ENCODE measurements around the gene ANKZF1. TPM values are rescaled to one million over a fixed set of nuclear protein-coding genes. Genes with fewer than 3 reads are reported as not detected.

ANKZF1 gene
- total and polyA plus RNA-seq, 2 of the 8 experiments (the other 6 are each of a cell fraction or from before 2014, with no cell fraction given): 32.5 to 50.1 TPM

- Histone ChIP-seq H2BK12ac (ENCODE audit: low read depth, low read length) (peak overlapping the region; percentile 56; the same call in 1 of the 2 replicates), H2AFZ (ENCODE audit: low read length) (peak overlapping the region; percentile 81), H4K5ac (ENCODE audit: insufficient read length, low read depth, low read length) (no peak overlapping the region), H3K4me3 (ENCODE audit: extremely low read depth in 1 of 4, insufficient read depth in 2 of 4, low read depth in 3 of 4, low read length in 4 of 4) (peak overlapping the region in 3 of 4 experiments; percentile 3 to 75 (median 18); a peak in 3 of 8 replicates), H2BK15ac (ENCODE audit: low read length) (peak overlapping the region; percentile 31), H3K23me2 (ENCODE audit: low read depth, low read length) (peaks cover 8% of the 10 kb centered on the region; the same call in 1 of the 2 replicates), H3K27me3 (replicated peaks in 1 of 4; ENCODE audit: control insufficient read depth in 3 of 4, extremely low read depth in 1 of 4, insufficient read depth in 3 of 4, low read length in 3 of 4) (no peaks in the 10 kb centered on the region; a peak in 1 of 7 replicates), H3K56ac (replicated peaks; ENCODE audit: insufficient read length, low read depth, low read length) (no peak overlapping the region), H2AK5ac (ENCODE audit: low read depth, low read length) (no peak overlapping the region; the same call in 1 of the 2 replicates), H3K36me3 (ENCODE audit: control insufficient read depth in 2 of 4, insufficient read depth in 4 of 4, low read length in 3 of 4) (peaks cover 0 to 4% (median under 1%) of the 10 kb centered on the region in 4 experiments; a peak in 2 of 8 replicates), H3K4ac (replicated peaks; ENCODE audit: insufficient read length, low read depth, low read length) (no peak overlapping the region), H3K79me2 (ENCODE audit: control insufficient read depth in 1 of 2, insufficient read depth in 2 of 2, low read length in 2 of 2) (no peaks in the 10 kb centered on the region), H4K91ac (replicated peaks; ENCODE audit: insufficient read length, low read length) (no peak overlapping the region), H4K8ac (ENCODE audit: extremely low read depth, insufficient read depth, low read length) (no peak overlapping the region), H4K20me1 (replicated peaks in 1 of 2; ENCODE audit: control insufficient read depth in 1 of 2, insufficient read depth in 2 of 2, low read length in 2 of 2) (no peaks in the 10 kb centered on the region), H2BK120ac (replicated peaks; ENCODE audit: low read depth, low read length) (no peak overlapping the region), H3K14ac (ENCODE audit: insufficient read length) (no peak overlapping the region), H3K23ac (ENCODE audit: insufficient read length) (no peak overlapping the region), H3K79me1 (ENCODE audit: low read depth, low read length) (no peaks in the 10 kb centered on the region; the same call in 1 of the 2 replicates), H3K4me1 (replicated peaks in 1 of 4; ENCODE audit: control insufficient read depth in 3 of 4, insufficient read depth in 4 of 4, low read length in 3 of 4) (peaks cover 9 to 23% (median 14%) of the 10 kb centered on the region in 4 experiments), H3K9ac (replicated peaks in 1 of 4; ENCODE audit: extremely low read depth in 1 of 4, low read depth in 3 of 4, low read length in 3 of 4) (0 out of 7 replicates have a peak overlapping the region, but pooled peaks of 1 of the 4 experiments have one; percentile 6), H2BK20ac (ENCODE audit: low read length) (no peak overlapping the region; the same call in 1 of the 2 replicates), H2BK5ac (ENCODE audit: low read depth, low read length) (no peak overlapping the region; the same call in 1 of the 2 replicates), H3K4me2 (ENCODE audit: insufficient read depth in 1 of 2, low read depth in 2 of 2, low read length in 2 of 2) (peak overlapping the region; percentile 72 to 73), H3K27ac (ENCODE audit: low read depth, low read length) (peak overlapping the region; percentile 10; the same call in 1 of the 2 replicates), H3K18ac (ENCODE audit: extremely low read depth, low read length) (no peak overlapping the region; the same call in 1 of the 2 replicates), H3K9me3 (ENCODE audit: insufficient read depth in 2 of 2, low read depth in 1 of 2, low read length in 1 of 2) (no peaks in the 10 kb centered on the region)
- 38% methylated on average over 25 of the region's 25 CpGs; no CpG with 5 or more reads in 1 of the 2 experiments for WGBS, 2 experiments (ENCODE audit: extremely low coverage in 1 of 2, insufficient coverage in 1 of 2, insufficient read length in 1 of 2, insufficient replicate concordance in 2 of 2, low coverage in 1 of 2, low lambda C conversion rate in 2 of 2, missing lambda C conversion rate in 1 of 2)
- ChIA-PET POLR2A (ENCODE audit: partially characterized antibody) (interaction anchor here (0.6 to 4.5 kb wide), 10 partner anchors 9 to 109 kb away, joined by 3 to 33 read pairs (median 4); partner anchors contain the start of genes ATG9A, GLB1L, PTPRN and STK16), CTCF (ENCODE audit: partially characterized antibody) (interaction anchor here (0.6 to 12.1 kb wide), 30 partner anchors 8 to 1521 kb away, joined by 3 to 220 read pairs (median 4); partner anchors contain the start of genes ABCB6, GLB1L, STK16 and TUBA4A)
- FAIRE-seq: peak; percentile 50
- peak in 1 of 2 experiments; percentile 94 for DNase-seq (ENCODE audit: low read depth in 1 of 2, low spot score in 2 of 2)
- 0 out of 2 replicates have a peak, but pooled peaks have one; percentile 45 for TF ChIP-seq SP4 (IDR thresholded peaks at IDR 0.05; ENCODE audit: low read length)
- TF ChIP-seq, protein P1, sequence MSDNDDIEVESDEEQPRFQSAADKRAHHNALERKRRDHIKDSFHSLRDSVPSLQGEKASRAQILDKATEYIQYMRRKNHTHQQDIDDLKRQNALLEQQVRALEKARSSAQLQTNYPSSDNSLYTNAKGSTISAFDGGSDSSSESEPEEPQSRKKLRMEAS (IDR thresholded peaks at IDR 0.05): 0 out of 2 replicates have a peak, but pooled peaks have one; percentile 11
- TF ChIP-seq ASH2L (IDR thresholded peaks at IDR 0.05; ENCODE audit: low read length): peak; percentile 27
- peak in 1 of 2 experiments; percentile 46; a peak in 1 of 3 replicates for TF ChIP-seq POLR2A (IDR thresholded peaks at IDR 0.05; ENCODE audit: control extremely low read depth in 1 of 2, low read depth in 2 of 2, low read length in 2 of 2)
- TF ChIP-seq PHF8 (conservative IDR thresholded peaks at IDR 0.05; ENCODE audit: low read depth, low read length): no peak
- TF ChIP-seq CTBP2 (IDR thresholded peaks at IDR 0.05; ENCODE audit: borderline replicate concordance, insufficient read depth, insufficient read length, low read length): no peak
- TF ChIP-seq TBP (IDR thresholded peaks at IDR 0.05; ENCODE audit: low read depth, low read length): peak; percentile 59; the same call in 1 of the 2 replicates
- TF ChIP-seq JUND (IDR thresholded peaks at IDR 0.05; ENCODE audit: low read length): peak; percentile 41; the same call in 1 of the 2 replicates
- 0 out of 2 replicates have a peak, but pooled peaks have one; percentile 49 for TF ChIP-seq CREB1 (IDR thresholded peaks at IDR 0.05)
- TF ChIP-seq SUZ12 (IDR thresholded peaks at IDR 0.05; ENCODE audit: low read length): no peak
These were observed 48.4 kb downstream of the ANKZF1 start for GRCh38 chr2:219277703-219278654.
